PC-3 (cell line): ENCODE data around the gene APLP1. TPM values are rescaled to one million over a fixed set of nuclear protein-coding genes. Genes with fewer than 3 reads are reported as not detected.

Source experiments
- ATAC-seq: fragments of 200-7000 bp; cut with Tn5 transposase; 2 replicates; pipeline ENCODE4 v1.9.1; 2020; ENCODE audit warnings: mild to moderate bottlenecking, moderate library complexity
- BruUV-seq: library from RNA; stranded (reverse); fragments of 400-500 nt; replicated peaks from 2 replicates; lab custom pipeline; 2021; lab: Mats Ljungman, UMichigan
- CTCF ChIA-PET: fragments of 300-600 bp; sonication (Branson Sonifier 250); formaldehyde crosslinking; loops from one replicate; lab custom pipeline; 2022; ENCODE audit warnings: antibody characterized with exemption; lab: Charles Lee
- POLR2A ChIA-PET: fragments of 300-600 bp; sonication (Branson Sonifier 250); formaldehyde crosslinking; loops from one replicate; lab custom pipeline; 2022; ENCODE audit warnings: antibody characterized with exemption; ENCODE audit not compliant: unreplicated experiment; lab: Charles Lee
- DNase-seq: peaks from one replicate; pipeline ENCODE4 v3.0.0-alpha.2; 2015
- H2AFZ ChIP-seq: fragments of 300-600 bp; sonication (generic); 2 replicates; pipeline ENCODE4 v1.6.0; 2016; ENCODE audit warnings: antibody characterized with exemption, low read length
- H3F3A ChIP-seq: fragments of 300-600 bp; sonication (generic); one replicate; pipeline ENCODE4 v1.6.0; 2017; ENCODE audit warnings: antibody characterized with exemption, low read length, control low read depth, mild to moderate bottlenecking; ENCODE audit not compliant: unreplicated experiment
- H3K27ac ChIP-seq: fragments of 300-600 bp; sonication (generic); 2 replicates; pipeline ENCODE4 v1.5.1; 2016; ENCODE audit warnings: mild to moderate bottlenecking, low read length
- H3K27me3 ChIP-seq: fragments of 300-600 bp; sonication (generic); 2 replicates; pipeline ENCODE4 v1.6.1; 2016; ENCODE audit warnings: low read length, mixed read lengths
- H3K36me3 ChIP-seq: fragments of 300-600 bp; sonication (generic); 2 replicates; pipeline ENCODE4 v1.6.1; 2016; ENCODE audit warnings: low read depth, mixed run types, low read length, mixed read lengths
- H3K4me1 ChIP-seq: fragments of 300-600 bp; sonication (generic); 2 replicates; pipeline ENCODE4 v1.5.1; 2016; ENCODE audit warnings: low read length; ENCODE audit not compliant: insufficient read depth
- H3K4me2 ChIP-seq: fragments of 300-600 bp; sonication (generic); 2 replicates; pipeline ENCODE4 v1.6.0; 2016; ENCODE audit warnings: low read length
- H3K4me3 ChIP-seq: fragments of 300-600 bp; sonication (generic); 2 replicates; pipeline ENCODE4 v1.5.1; 2016; ENCODE audit warnings: mild to moderate bottlenecking, low read length, mixed read lengths
- H3K79me2 ChIP-seq: fragments of 300-600 bp; sonication (generic); 2 replicates; pipeline ENCODE4 v1.6.1; 2017; ENCODE audit warnings: low read length, mixed read lengths
- H3K9ac ChIP-seq: fragments of 300-600 bp; sonication (generic); 2 replicates; pipeline ENCODE4 v1.6.0; 2016; ENCODE audit warnings: mild to moderate bottlenecking, low read length
- H3K9me2 ChIP-seq: fragments of 300-600 bp; sonication (generic); replicated peaks from 2 replicates; pipeline ENCODE4 v1.6.1; 2016; ENCODE audit warnings: mixed run types, low read length, mixed read lengths
- H3K9me3 ChIP-seq: fragments of 300-600 bp; sonication (generic); 2 replicates; pipeline ENCODE4 v1.6.1; 2016; ENCODE audit warnings: low read length, mixed read lengths
- H4K20me1 ChIP-seq: fragments of 300-600 bp; sonication (generic); 2 replicates; pipeline ENCODE4 v1.6.1; 2016; ENCODE audit warnings: low read length, mixed read lengths
- CTCF ChIP-seq: fragments of 300-600 bp; sonication (generic); conservative IDR thresholded peaks from 2 replicates; pipeline ENCODE4 v1.5.1; 2017; ENCODE audit warnings: antibody characterized with exemption, low read depth, mild to moderate bottlenecking, low read length
- EZH2 ChIP-seq: fragments of 300-600 bp; sonication (generic); IDR thresholded peaks from one replicate; pipeline ENCODE4 v1.6.1; 2017; ENCODE audit warnings: antibody characterized with exemption, mild to moderate bottlenecking, low read length; ENCODE audit not compliant: unreplicated experiment
- EZH2phosphoT487 ChIP-seq: fragments of 300-600 bp; sonication (generic); IDR thresholded peaks from 2 replicates; pipeline ENCODE4 v1.6.1; 2018; ENCODE audit warnings: mild to moderate bottlenecking, antibody characterized with exemption, low read length, borderline replicate concordance
- intact Hi-C: fragments of 100-400 bp; cut with micrococcal nuclease; formaldehyde crosslinking; loops from 2 replicates; pipeline ENCODE4 v1.9.0; 2023
- total RNA-seq: library from RNA; depleted of rRNA; stranded (reverse); fragments of >200 nt; gene quantifications from 2 replicates; pipeline ENCODE4 v1.2.3, GENCODE V29; 2014

Gene APLP1
- total RNA-seq, 1 experiment from 2014 or later = 21.1 TPM

- no peak overlapping the region for H3K9ac ChIP-seq
- no peak for ATAC-seq
- no peak for DNase-seq
- H3K79me2 ChIP-seq = no peaks in the 10 kb centered on the region
- no peak for TF ChIP-seq CTCF
- no peak overlapping the region for H3K27ac ChIP-seq
- intact Hi-C loops = no loop called here
- H3K27me3 ChIP-seq = no peaks in the 10 kb centered on the region
- H3K9me2 ChIP-seq = no peaks in the 10 kb centered on the region
- H4K20me1 ChIP-seq = no peaks in the 10 kb centered on the region
- no peak overlapping the region for H3K4me2 ChIP-seq
- ChIA-PET CTCF (no interaction called here), POLR2A (no interaction called here)
- H3K4me3 ChIP-seq = no peak overlapping the region
- no peak overlapping the region for H2AFZ ChIP-seq
- no peaks in the 10 kb centered on the region for H3K4me1 ChIP-seq
- H3K36me3 ChIP-seq = no peaks in the 10 kb centered on the region
- H3K9me3 ChIP-seq = no peaks in the 10 kb centered on the region
- no peaks in the 10 kb centered on the region for H3F3A ChIP-seq
- BruUV-seq = no TSS peak
Measured at GRCh38 chr19:35911173-35911572, 42.8 kb downstream of the APLP1 start.

- no peaks in the 10 kb centered on the region for H3K9me3 ChIP-seq
- no peaks in the 10 kb centered on the region for H3K4me1 ChIP-seq
- no peaks in the 10 kb centered on the region for H3K36me3 ChIP-seq
- TF ChIP-seq CTCF (no peak), EZH2phosphoT487 (no peak), EZH2 (no peak)
- BruUV-seq = no TSS peak
- no peaks in the 10 kb centered on the region for H3K79me2 ChIP-seq
- no peak overlapping the region for H3K9ac ChIP-seq
- no peaks in the 10 kb centered on the region for H4K20me1 ChIP-seq
- H3K27ac ChIP-seq = no peak overlapping the region
- no peak overlapping the region for H3K4me3 ChIP-seq
- ATAC-seq (peak; percentile 22; the same call in 1 of the 2 replicates), DNase-seq (peak; percentile 81)
- no peak overlapping the region for H3K4me2 ChIP-seq
- intact Hi-C loops = no loop called here
- CTCF ChIA-PET = no interaction called here
- POLR2A ChIA-PET = no interaction called here
- no peak overlapping the region for H2AFZ ChIP-seq
- no peaks in the 10 kb centered on the region for H3K27me3 ChIP-seq
- H3F3A ChIP-seq = no peaks in the 10 kb centered on the region
- no peaks in the 10 kb centered on the region for H3K9me2 ChIP-seq
Measured at GRCh38 chr19:35911790-35912189, 43.4 kb downstream of the APLP1 start.

- no peak overlapping the region for H3K4me2 ChIP-seq
- H2AFZ ChIP-seq = no peak overlapping the region
- no peak overlapping the region for H3K4me3 ChIP-seq
- no peak overlapping the region for H3K27ac ChIP-seq
- no peaks in the 10 kb centered on the region for H3K4me1 ChIP-seq
- ATAC-seq = no peak
- no peak overlapping the region for H3K9ac ChIP-seq
- no peaks in the 10 kb centered on the region for H3K9me2 ChIP-seq
- H4K20me1 ChIP-seq = no peaks in the 10 kb centered on the region
- POLR2A ChIA-PET = no interaction called here
- BruUV-seq = no TSS peak
- intact Hi-C loops = no loop called here
- TF ChIP-seq EZH2 (no peak), EZH2phosphoT487 (no peak), CTCF (no peak)
- DNase-seq = peak; percentile 27
- H3K27me3 ChIP-seq = no peaks in the 10 kb centered on the region
- H3K36me3 ChIP-seq = no peaks in the 10 kb centered on the region
- CTCF ChIA-PET = no interaction called here
- H3F3A ChIP-seq = no peaks in the 10 kb centered on the region
- H3K9me3 ChIP-seq = no peaks in the 10 kb centered on the region
- H3K79me2 ChIP-seq = no peaks in the 10 kb centered on the region
Measured at GRCh38 chr19:35913589-35913988, 45.2 kb downstream of the APLP1 start.
